ENCODE results near the gene TMEM63C.

GRCh38 chr14:77142005-77142800, 39.4 kb upstream of the TMEM63C start:
- no peak for TF ChIP-seq POLR2A (IDR thresholded peaks at IDR 0.05)
- TF ChIP-seq CTCF (IDR thresholded peaks at IDR 0.05), result no peak
